ENCODE measurements around the gene CRB2.

CRB2 gene

GRCh38 chr9:123355761-123356431, at the start of gene CRB2:
Gene CRB2, plus strand, starts transcription at chr9:123356197. Its CDS starts 64 bp downstream, at chr9:123356261.
- no peak for FAIRE-seq

GRCh38 chr9:123309611-123310010, 46.4 kb upstream of the CRB2 start:
- FAIRE-seq, result no peak

- no peak for FAIRE-seq
Observed at GRCh38 chr9:123310551-123311249, 45.3 kb upstream of the CRB2 start.

GRCh38 chr9:123311250-123311752, 44.7 kb upstream of the CRB2 start:
- no peak for FAIRE-seq

- no peak for FAIRE-seq
Observed at GRCh38 chr9:123312306-123312877, 43.6 kb upstream of the CRB2 start.

GRCh38 chr9:123314617-123315016, 41.4 kb upstream of the CRB2 start:
- FAIRE-seq, result no peak

GRCh38 chr9:123315635-123316034, 40.4 kb upstream of the CRB2 start:
- no peak for FAIRE-seq

GRCh38 chr9:123316053-123316718, 39.8 kb upstream of the CRB2 start:
- no peak for FAIRE-seq

- no peak for FAIRE-seq
Observed at GRCh38 chr9:123318202-123318601, 37.8 kb upstream of the CRB2 start.

- FAIRE-seq, result no peak
Observed at GRCh38 chr9:123318961-123319421, 37.0 kb upstream of the CRB2 start.

GRCh38 chr9:123319541-123320339, 36.3 kb upstream of the CRB2 start:
- FAIRE-seq, result no peak

GRCh38 chr9:123320814-123321213, 35.2 kb upstream of the CRB2 start:
- no peak for FAIRE-seq

- FAIRE-seq, result no peak
Observed at GRCh38 chr9:123321616-123322272, 34.3 kb upstream of the CRB2 start.

- FAIRE-seq, result no peak
Observed at GRCh38 chr9:123322273-123323195, 33.5 kb upstream of the CRB2 start.

GRCh38 chr9:123323196-123324013, 32.6 kb upstream of the CRB2 start:
- no peak for FAIRE-seq

GRCh38 chr9:123324767-123325183, 31.2 kb upstream of the CRB2 start:
- no peak for FAIRE-seq

GRCh38 chr9:123326187-123326586, 29.8 kb upstream of the CRB2 start:
- no peak for FAIRE-seq

- FAIRE-seq, result no peak
Observed at GRCh38 chr9:123326662-123327093, 29.3 kb upstream of the CRB2 start.

GRCh38 chr9:123327697-123328100, 28.3 kb upstream of the CRB2 start:
- no peak for FAIRE-seq
